ENCODE measurements around the gene ZNHIT1. TPM values are rescaled to one million over a fixed set of nuclear protein-coding genes. Genes with fewer than 3 reads are reported as not detected.

Gene ZNHIT1
- total and polyA plus RNA-seq, 2 donors (not counting 3 experiments of a cell fraction or from before 2014, with no cell fraction given), result 74.1 to 89.9 TPM

DNA sequence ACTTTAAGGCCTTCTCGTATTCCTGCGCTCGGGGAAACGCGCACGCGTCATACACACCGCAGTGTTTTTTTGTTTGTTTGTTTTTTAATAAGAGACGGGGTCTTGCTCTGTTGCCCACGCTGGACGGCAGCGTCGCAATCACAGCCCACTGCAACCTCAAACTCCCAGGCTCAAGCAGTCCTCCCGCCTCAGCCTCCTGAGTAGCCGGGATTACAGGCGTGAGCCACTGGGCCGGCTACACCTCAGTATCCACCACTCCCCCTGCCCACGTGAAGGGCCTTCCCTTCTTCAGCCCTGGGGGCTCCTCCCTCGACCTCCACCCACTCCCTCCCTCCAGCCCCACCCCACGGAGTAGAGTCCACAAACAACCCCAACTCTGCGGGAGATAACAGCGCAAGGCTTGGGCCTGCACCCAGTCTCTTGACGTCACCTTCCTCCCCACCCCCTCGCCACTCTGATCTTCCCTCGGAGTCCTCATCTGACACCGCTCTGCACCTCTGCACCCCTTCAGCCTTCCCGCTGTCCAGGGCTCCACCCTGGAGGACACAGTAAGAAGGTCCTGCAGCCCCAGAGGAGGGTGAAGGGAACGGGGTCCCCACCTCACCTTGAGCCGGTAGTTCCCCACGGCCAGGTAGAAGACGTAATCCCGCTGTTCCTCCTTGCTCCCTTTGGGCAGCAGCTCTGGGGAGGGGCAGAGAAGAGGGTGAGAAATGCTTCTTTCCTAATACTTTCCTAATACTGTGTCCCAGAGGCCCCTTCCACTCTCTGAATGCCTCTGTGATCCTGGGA, 22.5 kb downstream of the ZNHIT1 start:
- Histone ChIP-seq H3K27me3 (ENCODE audit: control insufficient read depth in 2 of 2, insufficient read depth in 2 of 2, low read length in 2 of 2) (no peaks in the 10 kb centered on the region), H3K27ac (ENCODE audit: insufficient read depth, low read depth, low read length) (no peak overlapping the region), H2AFZ (ENCODE audit: low read depth, low read length) (no peak overlapping the region), H3K36me3 (ENCODE audit: control insufficient read depth in 2 of 2, extremely low read depth in 1 of 2, insufficient read depth in 2 of 2, low read length in 2 of 2) (peaks cover 0 to 16% of the 10 kb centered on the region in 2 experiments), H3K4me2 (ENCODE audit: insufficient read depth, low read length) (no peak overlapping the region), H3K4me1 (ENCODE audit: control insufficient read depth, extremely low read depth, insufficient read depth, low read length) (peaks cover 43% of the 10 kb centered on the region), H3K79me2 (ENCODE audit: control insufficient read depth, insufficient read depth, low read length) (peaks cover 22% of the 10 kb centered on the region), H3K9me3 (replicated peaks; ENCODE audit: control insufficient read depth, insufficient read depth, low read length) (no peaks in the 10 kb centered on the region), H3K9ac (replicated peaks; ENCODE audit: extremely low read depth, insufficient read depth, low read length) (no peak overlapping the region), H3K9me1 (replicated peaks; ENCODE audit: control insufficient read depth, extremely low read depth, insufficient read depth, low read length) (no peaks in the 10 kb centered on the region), H4K20me1 (replicated peaks; ENCODE audit: control insufficient read depth, extremely low read depth, insufficient read depth, low read length) (no peaks in the 10 kb centered on the region), H3K4me3 (replicated peaks in 1 of 3; ENCODE audit: insufficient read depth in 1 of 3, low read depth in 1 of 3, low read length in 3 of 3) (no peak overlapping the region)
- ChIA-PET POLR2A (no interaction called here), CTCF (interaction anchor here (1.3 kb wide), 2 partner anchors 23 to 96 kb away, joined by 3 to 6 read pairs; partner anchors contain the start of genes PLOD3 and ZNHIT1)
- TF ChIP-seq JUN (IDR thresholded peaks at IDR 0.05; ENCODE audit: borderline replicate concordance, insufficient read depth, insufficient read length, low read depth) (no peak), MAX (IDR thresholded peaks at IDR 0.05; ENCODE audit: insufficient read depth, insufficient read length) (no peak), MYC (IDR thresholded peaks at IDR 0.05; ENCODE audit: low read depth, low read length) (no peak), FOS (IDR thresholded peaks at IDR 0.05; ENCODE audit: borderline replicate concordance, insufficient read depth, low read length) (no peak)
- dilution Hi-C loops (cut with MboI; ENCODE audit: extremely low pct_ligation_motif_present, low sequenced_read_pairs) (no loop called here), intact Hi-C loops (cut with micrococcal nuclease) (no loop called here)
- FAIRE-seq (no peak), DNase-seq (ENCODE audit: low read depth, low spot score) (no peak)
- no TSS peak for BruUV-seq (replicated peaks)

DNA sequence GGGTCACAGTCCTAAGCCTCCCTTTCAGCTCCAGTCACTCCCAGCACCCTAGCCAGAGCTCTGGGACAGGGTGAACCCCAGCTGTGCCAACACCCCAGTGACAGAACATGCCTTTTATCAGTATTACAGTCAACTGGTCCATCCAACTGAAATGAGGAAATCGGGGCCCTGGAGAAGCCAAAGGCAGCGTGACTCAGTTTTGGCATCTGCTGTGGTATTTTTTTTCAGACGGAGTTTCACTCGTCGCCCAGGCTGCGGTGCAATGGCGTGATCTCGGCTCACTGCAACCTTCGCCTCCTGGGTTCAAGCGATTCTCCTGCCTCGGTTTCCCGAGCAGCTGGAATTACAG, 23.0 kb downstream of the ZNHIT1 start:
- DNase-seq (ENCODE audit: low read depth, low spot score) (no peak), FAIRE-seq (no peak)
- dilution Hi-C loops (cut with MboI; ENCODE audit: extremely low pct_ligation_motif_present, low sequenced_read_pairs), result no loop called here
- peaks cover 24% of the 10 kb centered on the region for H3K79me2 ChIP-seq (ENCODE audit: control insufficient read depth, insufficient read depth, low read length)
- no peaks in the 10 kb centered on the region for H3K9me3 ChIP-seq (replicated peaks; ENCODE audit: control insufficient read depth, insufficient read depth, low read length)
- H3K9me1 ChIP-seq (replicated peaks; ENCODE audit: control insufficient read depth, extremely low read depth, insufficient read depth, low read length), result no peaks in the 10 kb centered on the region
- no peaks in the 10 kb centered on the region for H3K27me3 ChIP-seq (ENCODE audit: control insufficient read depth in 2 of 2, insufficient read depth in 2 of 2, low read length in 2 of 2)
- ChIA-PET CTCF (interaction anchor here (1.3 kb wide), 2 partner anchors 23 to 97 kb away, joined by 3 to 6 read pairs; partner anchors contain the start of genes PLOD3 and ZNHIT1), POLR2A (no interaction called here)
- no peaks in the 10 kb centered on the region for H4K20me1 ChIP-seq (replicated peaks; ENCODE audit: control insufficient read depth, extremely low read depth, insufficient read depth, low read length)
- no peak overlapping the region for H3K9ac ChIP-seq (replicated peaks; ENCODE audit: extremely low read depth, insufficient read depth, low read length)
- H3K4me3 ChIP-seq (replicated peaks in 1 of 3; ENCODE audit: insufficient read depth in 1 of 3, low read depth in 1 of 3, low read length in 3 of 3), result no peak overlapping the region
- intact Hi-C loops (cut with micrococcal nuclease), result no loop called here
- peaks cover 0 to 16% of the 10 kb centered on the region in 2 experiments for H3K36me3 ChIP-seq (ENCODE audit: control insufficient read depth in 2 of 2, extremely low read depth in 1 of 2, insufficient read depth in 2 of 2, low read length in 2 of 2)
- TF ChIP-seq FOS (IDR thresholded peaks at IDR 0.05; ENCODE audit: borderline replicate concordance, insufficient read depth, low read length) (no peak), POLR2A (IDR thresholded peaks at IDR 0.05; ENCODE audit: low read depth, low read length) (no peak), POLR2AphosphoS5 (IDR thresholded peaks at IDR 0.05; ENCODE audit: insufficient read depth, low read depth, low read length) (no peak)
- no peak overlapping the region for H3K4me2 ChIP-seq (ENCODE audit: insufficient read depth, low read length)
- no TSS peak for BruUV-seq (replicated peaks)
- no peak overlapping the region for H3K27ac ChIP-seq (ENCODE audit: insufficient read depth, low read depth, low read length)
- no peak overlapping the region for H2AFZ ChIP-seq (ENCODE audit: low read depth, low read length)
- H3K4me1 ChIP-seq (ENCODE audit: control insufficient read depth, extremely low read depth, insufficient read depth, low read length), result peaks cover 43% of the 10 kb centered on the region
